Measurements from ENCODE around the gene TBC1D2. TPM values are rescaled to one million over a fixed set of nuclear protein-coding genes. Genes with fewer than 3 reads are reported as not detected.
"Not testable (repeated sequence)": the region's sequence is repeated elsewhere in the genome, so short reads cannot be mapped to it uniquely, and the experiment has no call there.

Gene TBC1D2
- total RNA-seq, 1 experiment from 2014 or later = 27.9 TPM

DNA sequence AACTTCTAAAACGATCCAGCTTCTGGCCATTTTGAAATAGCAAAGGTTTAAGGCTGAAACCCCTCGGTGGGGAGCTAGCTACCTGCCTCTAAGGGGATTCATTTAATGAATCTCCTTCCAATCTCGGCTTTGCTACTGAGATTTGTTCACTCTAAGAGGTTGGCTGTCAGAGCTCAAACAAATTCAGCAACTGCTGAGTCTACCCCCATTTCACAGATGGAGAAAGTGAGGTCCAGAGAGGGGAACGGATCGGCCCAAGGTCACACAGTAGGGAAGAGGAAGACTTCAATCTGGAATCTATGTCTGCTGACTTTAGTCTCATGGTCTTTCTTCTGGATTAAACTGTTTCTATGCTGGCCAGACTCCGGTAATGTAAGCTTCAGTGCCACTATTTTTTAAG, 66.0 kb downstream of the TBC1D2 start:
- no peak for DNase-seq (ENCODE audit: low read depth)

DNA sequence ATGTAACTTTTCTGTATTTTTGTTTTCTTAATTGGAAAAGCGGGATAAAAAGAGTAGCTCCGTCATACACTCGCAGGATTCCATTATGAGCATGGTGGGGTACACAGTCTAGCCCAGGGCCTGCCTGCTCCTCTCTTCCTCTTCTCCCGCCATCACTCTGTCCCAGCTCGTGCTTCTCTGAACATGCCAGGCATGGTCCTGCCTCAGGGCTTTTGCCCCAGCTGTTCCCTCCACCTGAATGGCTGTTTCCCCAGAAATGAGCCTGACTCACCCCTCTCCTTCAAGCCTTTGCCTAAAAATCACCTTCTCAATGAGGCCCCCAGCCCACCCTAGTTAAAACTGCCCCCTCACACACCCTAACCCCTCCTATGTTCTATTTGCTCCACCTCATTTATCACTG, 67.5 kb downstream of the TBC1D2 start:
- peak; percentile 14 for DNase-seq (ENCODE audit: low read depth)

- DNase-seq (ENCODE audit: low read depth) = no peak
Observed at GRCh38 chr9:98186236-98186635, 69.2 kb downstream of the TBC1D2 start.

GRCh38 chr9:98185611-98186171, 69.8 kb downstream of the TBC1D2 start:
- DNase-seq (ENCODE audit: low read depth) = no peak

DNA sequence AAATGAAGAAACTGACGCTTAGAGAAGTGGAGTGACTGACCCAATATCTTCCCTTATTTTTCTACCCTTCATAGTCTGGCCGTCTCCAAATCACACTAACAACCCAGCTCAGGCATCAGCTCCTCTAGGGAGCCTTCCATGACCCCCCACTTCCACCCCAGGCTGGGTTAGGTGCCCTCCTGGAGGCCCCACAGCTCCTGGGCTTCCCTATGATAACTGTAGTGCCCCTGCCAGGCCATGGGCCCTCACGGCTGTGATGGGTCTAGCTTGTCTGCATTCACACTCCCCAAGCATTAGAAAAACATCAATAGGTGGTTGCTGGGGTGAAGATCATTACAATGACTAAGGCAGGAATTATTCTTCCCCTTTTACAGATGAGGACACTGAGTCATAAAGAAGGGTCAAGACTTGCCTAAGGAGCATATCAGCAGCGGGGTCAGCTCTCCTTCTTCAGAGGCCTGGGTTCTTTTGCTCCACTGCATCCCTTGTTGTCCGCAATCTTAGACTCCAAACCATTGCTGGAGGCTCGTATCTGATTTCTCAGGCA, 70.4 kb downstream of the TBC1D2 start:
- peak; percentile 13 for DNase-seq (ENCODE audit: low read depth)

DNA sequence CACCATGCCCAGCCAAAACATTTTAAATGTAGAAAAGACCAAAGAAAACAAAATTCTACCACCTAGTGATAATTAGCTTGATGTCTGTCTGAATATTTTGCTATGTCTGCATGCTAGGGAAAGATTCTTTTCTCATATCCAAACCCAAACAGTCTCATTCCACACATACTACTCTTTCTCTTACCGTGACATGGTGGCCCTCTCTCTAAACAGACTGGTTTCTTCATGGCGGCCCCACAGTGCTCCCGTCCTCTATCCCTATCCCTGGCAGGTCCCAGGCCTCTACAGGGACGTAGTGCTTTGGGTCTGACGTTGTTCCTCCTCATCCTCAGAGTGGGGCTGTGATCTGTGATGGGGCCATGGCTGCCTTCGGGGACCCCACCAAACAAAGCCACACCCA, 71.1 kb downstream of the TBC1D2 start:
- DNase-seq (ENCODE audit: low read depth) = no peak

DNA sequence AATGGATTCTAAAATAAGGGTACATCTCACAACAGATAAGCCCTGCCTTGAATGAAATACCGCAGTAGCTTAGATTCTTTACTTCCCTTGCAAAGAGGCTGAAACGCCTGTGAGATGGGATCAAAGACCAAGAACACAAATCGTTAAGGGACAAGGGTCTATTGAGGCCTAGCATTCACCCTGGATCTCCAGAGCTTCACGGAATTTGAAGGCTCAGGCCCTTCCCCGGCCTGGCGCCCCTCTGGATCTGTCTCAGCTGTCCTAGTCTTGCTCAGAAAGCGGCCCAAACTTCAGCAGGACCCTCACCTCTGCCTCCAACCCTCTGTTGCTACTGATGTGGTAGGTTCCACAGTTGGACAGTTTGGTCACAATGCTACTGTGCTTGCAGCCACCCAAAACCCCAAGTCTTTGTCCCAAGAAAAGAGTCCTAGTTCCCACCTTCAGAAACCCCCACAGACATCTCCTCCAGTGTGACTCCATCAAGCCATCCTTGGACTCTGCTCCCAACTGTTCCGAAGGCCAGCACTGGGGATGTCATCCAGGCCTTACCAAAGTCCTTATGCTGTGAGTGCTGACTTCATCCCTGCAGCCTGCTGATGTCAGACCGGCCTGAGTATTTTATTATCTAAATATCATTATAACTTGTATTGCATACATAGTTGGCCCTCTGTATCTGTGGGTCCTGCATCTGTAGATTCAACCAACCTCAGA, 72.4 kb downstream of the TBC1D2 start:
- DNase-seq (ENCODE audit: low read depth) = no peak

- DNase-seq (ENCODE audit: low read depth) = no peak
Observed at GRCh38 chr9:98182069-98182820, 73.2 kb downstream of the TBC1D2 start.

DNA sequence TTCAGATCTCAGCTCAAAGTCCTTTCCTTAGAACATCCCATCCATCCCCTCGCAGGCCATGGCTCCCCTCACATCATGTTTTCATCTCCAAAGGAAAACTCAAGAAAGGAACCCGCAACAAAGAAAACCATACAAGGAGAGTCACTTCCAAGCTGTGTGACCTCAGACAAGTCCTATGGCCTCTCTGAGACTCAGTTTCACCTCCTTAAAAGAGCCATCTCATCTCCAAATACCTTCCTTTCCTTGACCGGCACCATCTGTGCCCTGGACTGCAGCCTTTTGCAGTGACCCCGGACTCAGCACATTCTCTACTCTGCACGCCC, 73.7 kb downstream of the TBC1D2 start:
- DNase-seq (ENCODE audit: low read depth) = no peak

GRCh38 chr9:98180996-98181395, 74.5 kb downstream of the TBC1D2 start:
- DNase-seq (ENCODE audit: low read depth) = no peak

- DNase-seq (ENCODE audit: low read depth) = no peak
Observed at GRCh38 chr9:98178874-98179850, 76.3 kb downstream of the TBC1D2 start.

DNA sequence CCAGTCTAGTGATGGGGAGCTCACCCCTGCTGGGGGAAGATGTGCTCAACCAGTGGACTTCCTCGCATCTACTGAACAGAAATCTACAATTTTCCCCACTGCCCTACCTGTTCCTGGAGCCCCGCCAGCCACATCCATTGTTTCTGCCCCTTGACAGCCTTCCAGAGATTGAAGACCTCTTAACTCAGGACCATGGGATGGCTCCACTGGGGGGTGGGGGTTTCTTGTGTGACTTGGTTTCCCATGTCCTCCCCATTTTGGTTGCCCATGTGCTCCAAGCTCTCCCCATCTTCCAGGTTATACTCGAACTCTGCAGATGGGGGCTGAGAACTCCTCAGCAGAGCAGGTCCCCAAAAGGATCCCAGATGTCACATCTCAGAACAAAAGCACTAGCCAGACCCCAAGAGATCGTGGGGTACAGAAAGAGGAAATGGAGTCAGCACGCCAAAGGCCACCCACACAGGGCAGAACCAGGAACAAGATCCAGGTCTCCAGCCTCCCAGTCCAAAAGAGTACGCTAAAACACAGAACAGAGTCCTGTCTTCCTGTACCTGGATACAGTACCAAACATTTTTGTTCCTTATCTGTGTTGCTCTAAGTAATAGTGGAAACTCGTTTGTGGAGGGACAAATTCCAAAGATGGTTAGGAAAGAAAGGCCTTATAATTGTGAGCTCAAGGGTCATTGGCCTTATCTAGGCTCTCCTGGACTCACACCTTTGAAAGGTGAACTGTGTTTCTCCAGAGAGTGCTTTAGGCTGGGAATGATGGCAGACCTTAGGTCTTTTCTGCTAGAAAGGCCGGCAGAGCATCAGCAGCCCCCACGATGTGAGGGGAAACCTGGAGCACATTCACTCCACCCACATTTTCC, 78.8 kb downstream of the TBC1D2 start:
- no peak for DNase-seq (ENCODE audit: low read depth)

GRCh38 chr9:98175762-98176161, 79.7 kb downstream of the TBC1D2 start:
- DNase-seq (ENCODE audit: low read depth) = no peak

GRCh38 chr9:98175028-98175569, 80.3 kb downstream of the TBC1D2 start:
- DNase-seq (ENCODE audit: low read depth) = no peak

GRCh38 chr9:98174502-98174918, 80.9 kb downstream of the TBC1D2 start:
- not testable (repeated sequence) for DNase-seq (ENCODE audit: low read depth)

DNA sequence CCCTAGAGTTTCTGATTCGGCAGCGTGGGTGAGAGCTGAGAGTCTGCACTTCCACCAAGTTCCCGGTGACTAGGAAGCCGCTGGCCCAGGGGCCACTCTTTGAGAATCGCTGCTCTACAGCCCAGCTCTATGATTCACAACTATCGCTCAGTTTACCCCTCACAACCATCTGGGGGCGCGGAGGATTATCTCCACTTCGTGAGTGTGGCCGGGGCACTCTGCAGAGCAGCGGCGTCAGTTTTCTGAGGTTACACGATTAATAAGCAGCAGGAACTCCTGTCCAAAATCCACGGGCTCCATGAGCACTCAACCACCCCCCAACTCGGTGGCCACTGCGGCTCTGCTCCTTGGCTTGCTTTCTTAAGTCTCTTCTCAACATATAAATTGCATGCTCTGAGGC, 82.3 kb downstream of the TBC1D2 start:
- DNase-seq (ENCODE audit: low read depth) = no peak

DNA sequence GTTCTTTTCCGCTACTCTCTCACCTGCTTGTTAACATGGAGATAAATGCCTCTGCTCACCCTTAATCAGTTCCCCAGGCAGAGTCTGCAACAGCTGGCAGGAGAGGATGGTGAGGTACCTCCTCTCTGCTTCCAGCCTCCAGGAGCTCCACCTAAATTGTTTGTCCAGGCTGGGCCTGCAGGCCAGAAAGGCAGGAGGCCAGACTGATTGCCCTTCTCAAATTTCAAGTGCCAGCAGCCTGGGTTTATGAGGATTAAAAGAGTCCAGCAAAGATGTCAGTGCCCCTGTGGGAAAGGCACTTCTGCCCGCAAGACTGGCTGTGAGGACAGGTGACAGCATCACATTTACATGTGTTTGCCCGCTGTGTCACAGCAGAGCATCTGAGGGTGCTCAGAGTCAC, 82.8 kb downstream of the TBC1D2 start:
- peak; percentile 64 for DNase-seq (ENCODE audit: low read depth)

DNA sequence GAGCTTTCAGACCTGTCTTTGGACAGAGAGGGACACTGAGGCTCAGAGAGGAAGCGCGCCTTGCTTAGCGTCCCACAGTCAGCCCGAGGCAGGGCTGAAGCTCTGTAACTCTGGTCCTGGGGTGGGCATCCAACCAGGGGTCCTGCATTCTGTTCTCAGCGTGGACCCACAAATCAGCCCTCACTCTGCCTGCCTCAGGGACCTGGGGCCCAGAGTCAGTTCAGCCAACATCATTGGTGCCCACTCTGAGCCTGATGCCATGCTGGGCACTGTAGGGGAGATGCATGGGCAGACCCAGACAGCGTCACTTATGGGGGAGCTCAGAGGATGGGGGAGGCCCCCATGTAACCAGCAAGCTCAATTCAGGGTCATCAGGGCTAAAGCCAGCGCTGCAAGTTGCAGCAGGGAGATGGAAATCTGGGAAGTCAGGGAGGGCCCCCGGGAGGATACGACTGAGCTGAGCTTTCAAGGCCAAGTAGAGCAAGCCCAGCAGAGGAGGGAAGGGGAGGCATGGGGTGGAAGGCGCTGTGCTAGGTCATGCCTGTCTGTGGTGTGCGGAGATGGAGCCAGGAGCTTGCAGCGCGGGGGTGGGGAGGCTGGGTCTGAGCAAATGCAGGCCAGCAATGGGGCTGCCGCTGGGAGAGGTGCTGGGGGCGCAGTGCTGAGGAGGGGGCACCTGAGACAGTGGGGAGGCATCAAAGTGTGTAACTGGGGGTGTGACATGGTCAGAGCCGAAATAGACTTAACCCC, 84.1 kb downstream of the TBC1D2 start:
- DNase-seq (ENCODE audit: low read depth) = no peak

GRCh38 chr9:98168941-98169488, 86.4 kb downstream of the TBC1D2 start:
- DNase-seq (ENCODE audit: low read depth) = peak; percentile 31

All from M059J (cell line).